ENCODE data around the gene LCMT2.

The LCMT2 gene

GRCh38 chr15:43275740-43276562 is 54.4 kb downstream of the LCMT2 start:
- no peak for DNase-seq

- no peak for DNase-seq
Observed at GRCh38 chr15:43274136-43274535, 56.2 kb downstream of the LCMT2 start.
